Body of pancreas (tissue), 4 donors: ENCODE results near the gene RHOBTB1.

Experiments
- POLR2A ChIP-seq, 3 donors: fragments of 450-650 bp; IDR thresholded peaks; one replicate each; pipeline ENCODE4 v1.6.1; 2016; ENCODE audit warnings: antibody characterized with exemption in 3 of 3, mild to moderate bottlenecking in 2 of 3
- TF ChIP-seq, protein P1 (sequence below), 7 experiments: fragments of 450-650 bp in 4 of 7; fragments of 200-600 bp in 3 of 7; sonication (generic) in 3 of 7; IDR thresholded peaks; one replicate each; pipeline ENCODE4 v1.5.1; 2016 to 2019; ENCODE audit warnings: antibody characterized with exemption in 7 of 7

DNA sequence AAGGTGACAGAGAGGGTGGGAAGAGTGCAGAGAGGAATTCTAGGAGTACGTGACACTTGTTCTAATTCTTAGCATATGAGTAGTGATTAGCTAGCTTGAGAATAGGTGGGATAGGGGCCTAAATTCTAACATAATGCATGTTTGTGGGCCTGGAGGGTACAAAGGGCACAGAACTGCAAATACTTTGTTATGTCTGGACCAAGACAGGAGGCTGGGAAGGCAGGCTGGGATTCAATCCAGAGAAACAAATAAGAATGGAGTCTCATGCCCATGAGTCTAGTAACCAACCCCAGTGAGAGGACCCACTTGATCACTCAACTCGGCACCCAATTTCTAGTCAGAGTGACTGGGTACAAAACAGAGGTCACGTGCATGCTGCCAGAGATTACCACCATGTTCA, 40.9 kb downstream of the RHOBTB1 start:
- TF ChIP-seq, protein P1, sequence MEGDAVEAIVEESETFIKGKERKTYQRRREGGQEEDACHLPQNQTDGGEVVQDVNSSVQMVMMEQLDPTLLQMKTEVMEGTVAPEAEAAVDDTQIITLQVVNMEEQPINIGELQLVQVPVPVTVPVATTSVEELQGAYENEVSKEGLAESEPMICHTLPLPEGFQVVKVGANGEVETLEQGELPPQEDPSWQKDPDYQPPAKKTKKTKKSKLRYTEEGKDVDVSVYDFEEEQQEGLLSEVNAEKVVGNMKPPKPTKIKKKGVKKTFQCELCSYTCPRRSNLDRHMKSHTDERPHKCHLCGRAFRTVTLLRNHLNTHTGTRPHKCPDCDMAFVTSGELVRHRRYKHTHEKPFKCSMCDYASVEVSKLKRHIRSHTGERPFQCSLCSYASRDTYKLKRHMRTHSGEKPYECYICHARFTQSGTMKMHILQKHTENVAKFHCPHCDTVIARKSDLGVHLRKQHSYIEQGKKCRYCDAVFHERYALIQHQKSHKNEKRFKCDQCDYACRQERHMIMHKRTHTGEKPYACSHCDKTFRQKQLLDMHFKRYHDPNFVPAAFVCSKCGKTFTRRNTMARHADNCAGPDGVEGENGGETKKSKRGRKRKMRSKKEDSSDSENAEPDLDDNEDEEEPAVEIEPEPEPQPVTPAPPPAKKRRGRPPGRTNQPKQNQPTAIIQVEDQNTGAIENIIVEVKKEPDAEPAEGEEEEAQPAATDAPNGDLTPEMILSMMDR (IDR thresholded peaks at IDR 0.05), result no peak
- TF ChIP-seq POLR2A (IDR thresholded peaks at IDR 0.05), result no peak
